DMS53 treated with DMSO at 0.1 percent for 48 hours (cell line): ENCODE measurements around the gene NR4A3.
"Not testable (repeated sequence)": the region's sequence is repeated elsewhere in the genome, so short reads cannot be mapped to it uniquely, and the experiment has no call there.

ENCODE experiments used
- DNase-seq: peaks from one replicate; lab custom pipeline; 2025; ENCODE audit not compliant: unreplicated experiment; lab: John Stamatoyannopoulos, UW

NR4A3 gene

GRCh38 chr9:99821396-99822108 lies at the start of gene NR4A3:
TSS of gene NR4A3 (plus strand) at chr9:99821885. CDS start at chr9:99828043, 6,158 bp downstream.
- DNase-seq: peak; percentile 67

- DNase-seq: peak; percentile 13
Observed at GRCh38 chr9:99773468-99774138, 48.1 kb upstream of the NR4A3 start.

- no peak for DNase-seq
Observed at GRCh38 chr9:99778308-99778707, 43.4 kb upstream of the NR4A3 start.

- no peak for DNase-seq
Observed at GRCh38 chr9:99778836-99779235, 42.8 kb upstream of the NR4A3 start.

GRCh38 chr9:99779277-99779676 lies 42.4 kb upstream of the NR4A3 start:
- DNase-seq: no peak

GRCh38 chr9:99782349-99782748 lies 39.3 kb upstream of the NR4A3 start:
- not testable (repeated sequence) for DNase-seq

- DNase-seq: no peak
Observed at GRCh38 chr9:99782962-99783718, 38.5 kb upstream of the NR4A3 start.

- DNase-seq: no peak
Observed at GRCh38 chr9:99783799-99784198, 37.9 kb upstream of the NR4A3 start.

- DNase-seq: no peak
Observed at GRCh38 chr9:99785010-99785590, 36.6 kb upstream of the NR4A3 start.

GRCh38 chr9:99787556-99787955 lies 34.1 kb upstream of the NR4A3 start:
- no peak for DNase-seq

GRCh38 chr9:99793528-99793927 lies 28.2 kb upstream of the NR4A3 start:
- DNase-seq: no peak

GRCh38 chr9:99796231-99796630 lies 25.5 kb upstream of the NR4A3 start:
- DNase-seq: no peak

GRCh38 chr9:99801775-99802174 lies 19.9 kb upstream of the NR4A3 start:
- no peak for DNase-seq

GRCh38 chr9:99803694-99804093 lies 18.0 kb upstream of the NR4A3 start:
- no peak for DNase-seq

GRCh38 chr9:99807276-99807852 lies 14.3 kb upstream of the NR4A3 start:
- DNase-seq: peak; percentile 44

- no peak for DNase-seq
Observed at GRCh38 chr9:99807956-99808355, 13.7 kb upstream of the NR4A3 start.

GRCh38 chr9:99808454-99808853 lies 13.2 kb upstream of the NR4A3 start:
- no peak for DNase-seq

GRCh38 chr9:99809586-99810319 lies 11.9 kb upstream of the NR4A3 start:
- no peak for DNase-seq

GRCh38 chr9:99811172-99811571 lies 10.5 kb upstream of the NR4A3 start:
- no peak for DNase-seq

- DNase-seq: no peak
Observed at GRCh38 chr9:99811598-99812383, 9.9 kb upstream of the NR4A3 start.
